Thyroid gland (tissue), 4 donors: ENCODE measurements around the gene PCDH1. TPM values are rescaled to one million over a fixed set of nuclear protein-coding genes. Genes with fewer than 3 reads are reported as not detected.

Experiments
- DNase-seq, 2 donors: peaks; one replicate each; pipeline ENCODE4 v3.0.0-alpha.2; 2019
- H3K27ac ChIP-seq, 3 donors: fragments of 200-600 bp; sonication (generic); 1 replicate in 2 of 3; 2 replicates in 1 of 3; pipeline ENCODE4 v1.5.1; 2016 to 2019; ENCODE audit warnings: mild to moderate bottlenecking in 1 of 3, moderate library complexity in 1 of 3
- H3K27me3 ChIP-seq: fragments of 200-600 bp; sonication (generic); one replicate; pipeline ENCODE4 v1.5.1; 2019
- H3K36me3 ChIP-seq, 2 donors: fragments of 200-600 bp; sonication (generic); one replicate each; pipeline ENCODE4 v1.5.1; 2016 to 2019
- H3K4me1 ChIP-seq, 2 donors: fragments of 200-600 bp; sonication (generic); one replicate each; pipeline ENCODE4 v1.5.1; 2017 to 2019
- H3K4me3 ChIP-seq, 3 donors: fragments of 200-600 bp; sonication (generic); replicated peaks in 1 of 3; 1 replicate in 2 of 3; 2 replicates in 1 of 3; pipeline ENCODE4 v1.5.1; 2016; ENCODE audit warnings: mild to moderate bottlenecking in 1 of 3
- H3K9me3 ChIP-seq: fragments of 200-600 bp; sonication (generic); one replicate; pipeline ENCODE4 v1.5.1; 2017
- POLR2A ChIP-seq, 2 donors: fragments of 450-650 bp; IDR thresholded peaks; one replicate each; pipeline ENCODE4 v1.6.1; 2017; ENCODE audit warnings: antibody characterized with exemption in 2 of 2, mild to moderate bottlenecking in 2 of 2, moderate library complexity in 1 of 2
- WGBS, 2 donors: methylation state at CpG; one replicate each; pipeline ENCODE4 v1.1.5; 2017; 5-methylcytosine and 5-hydroxymethylcytosine counted together
- intact Hi-C: fragments of 100-400 bp; cut with DNase I; formaldehyde crosslinking; loops from one replicate; pipeline ENCODE4 v1.15.1; 2023
- total RNA-seq, 4 donors: library from RNA; depleted of rRNA; stranded (reverse); fragments of >200 nt; gene quantifications; one replicate each; pipeline ENCODE4 v1.2.3, GENCODE V29; 2016
- TF ChIP-seq, protein P1 (sequence below), 6 experiments: fragments of 200-600 bp in 3 of 6; fragments of 450-650 bp in 3 of 6; sonication (generic) in 3 of 6; IDR thresholded peaks; one replicate each; pipeline ENCODE4 v1.5.1; 2016 to 2019; ENCODE audit warnings: antibody characterized with exemption in 6 of 6, mild to moderate bottlenecking in 2 of 6, inconsistent platforms in 1 of 6, moderate library complexity in 1 of 6

Gene PCDH1
- total RNA-seq, 4 donors from 2014 or later: 23.4 to 76.2 (median 37.5) TPM

DNA sequence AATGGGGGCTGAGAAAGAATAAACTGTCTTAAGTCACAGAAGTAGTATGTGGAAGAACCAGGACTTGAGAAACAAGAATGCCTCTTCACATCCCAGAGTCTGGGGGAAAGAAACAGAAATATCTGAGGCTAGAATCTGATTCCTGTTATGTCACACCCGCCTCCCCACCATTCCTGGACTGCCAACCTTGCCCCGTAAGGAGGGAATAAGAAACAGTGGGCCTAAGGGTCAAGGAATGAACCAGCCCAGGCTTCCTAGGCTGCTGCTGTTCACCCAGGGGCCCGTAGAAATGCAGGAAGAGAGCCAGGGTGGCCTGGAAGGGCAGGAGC lies 4.3 kb downstream of the PCDH1 start:
- H3K4me1 ChIP-seq: peaks cover 21 to 26% of the 10 kb centered on the region in 2 donors
- DNase-seq: no peak
- H3K36me3 ChIP-seq: no peaks in the 10 kb centered on the region
- H3K27me3 ChIP-seq: no peaks in the 10 kb centered on the region
- TF ChIP-seq POLR2A (IDR thresholded peaks at IDR 0.05): no peak
- TF ChIP-seq, protein P1, sequence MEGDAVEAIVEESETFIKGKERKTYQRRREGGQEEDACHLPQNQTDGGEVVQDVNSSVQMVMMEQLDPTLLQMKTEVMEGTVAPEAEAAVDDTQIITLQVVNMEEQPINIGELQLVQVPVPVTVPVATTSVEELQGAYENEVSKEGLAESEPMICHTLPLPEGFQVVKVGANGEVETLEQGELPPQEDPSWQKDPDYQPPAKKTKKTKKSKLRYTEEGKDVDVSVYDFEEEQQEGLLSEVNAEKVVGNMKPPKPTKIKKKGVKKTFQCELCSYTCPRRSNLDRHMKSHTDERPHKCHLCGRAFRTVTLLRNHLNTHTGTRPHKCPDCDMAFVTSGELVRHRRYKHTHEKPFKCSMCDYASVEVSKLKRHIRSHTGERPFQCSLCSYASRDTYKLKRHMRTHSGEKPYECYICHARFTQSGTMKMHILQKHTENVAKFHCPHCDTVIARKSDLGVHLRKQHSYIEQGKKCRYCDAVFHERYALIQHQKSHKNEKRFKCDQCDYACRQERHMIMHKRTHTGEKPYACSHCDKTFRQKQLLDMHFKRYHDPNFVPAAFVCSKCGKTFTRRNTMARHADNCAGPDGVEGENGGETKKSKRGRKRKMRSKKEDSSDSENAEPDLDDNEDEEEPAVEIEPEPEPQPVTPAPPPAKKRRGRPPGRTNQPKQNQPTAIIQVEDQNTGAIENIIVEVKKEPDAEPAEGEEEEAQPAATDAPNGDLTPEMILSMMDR (IDR thresholded peaks at IDR 0.05): no peak
- 76 to 90% methylated on average over 3 of the region's 3 CpGs for WGBS, 2 donors
- H3K4me3 ChIP-seq: no peak overlapping the region
- peak overlapping the region in 1 of 3 donors; percentile 46 for H3K27ac ChIP-seq
- H3K9me3 ChIP-seq: no peaks in the 10 kb centered on the region
- intact Hi-C loops: no loop called here

- no peak overlapping the region for H3K4me3 ChIP-seq
- DNase-seq: no peak
- H3K27me3 ChIP-seq: no peaks in the 10 kb centered on the region
- no peaks in the 10 kb centered on the region for H3K36me3 ChIP-seq
- TF ChIP-seq, protein P1 (IDR thresholded peaks at IDR 0.05): no peak
- no peak for TF ChIP-seq POLR2A (IDR thresholded peaks at IDR 0.05)
- no peaks in the 10 kb centered on the region for H3K9me3 ChIP-seq
- WGBS, 2 donors: 86 to 89% methylated on average over 15 of the region's 15 CpGs
- H3K4me1 ChIP-seq: peaks cover 18 to 24% of the 10 kb centered on the region in 2 donors
- H3K27ac ChIP-seq: no peak overlapping the region
- intact Hi-C loops: no loop called here
Observed at GRCh38 chr5:141872496-141873356, 5.5 kb downstream of the PCDH1 start.

DNA sequence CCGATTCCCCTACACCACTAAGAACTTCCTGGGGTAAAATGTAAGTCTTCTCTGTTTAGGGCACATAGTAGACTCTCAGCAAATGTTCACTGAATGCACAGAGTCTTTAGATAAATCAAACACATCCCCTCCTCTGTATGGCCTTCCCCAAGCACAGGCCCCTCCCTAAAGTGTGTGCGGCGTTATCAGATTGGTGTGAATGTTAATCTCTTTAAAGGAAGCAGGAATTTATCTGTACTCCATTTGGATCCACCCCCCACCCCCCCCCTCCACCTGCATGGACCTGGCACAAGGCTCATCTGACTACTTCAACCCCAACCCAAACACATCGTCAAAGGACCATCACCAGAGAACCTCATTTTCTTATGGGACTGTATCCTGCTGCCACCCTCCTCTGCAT lies 6.3 kb downstream of the PCDH1 start:
- Histone ChIP-seq H3K27ac (no peak overlapping the region), H3K4me3 (no peak overlapping the region), H3K9me3 (no peaks in the 10 kb centered on the region), H3K4me1 (peaks cover 11 to 25% of the 10 kb centered on the region in 2 donors), H3K27me3 (no peaks in the 10 kb centered on the region), H3K36me3 (no peaks in the 10 kb centered on the region)
- WGBS, 2 donors: 80 to 83% methylated on average over 4 of the region's 4 CpGs
- TF ChIP-seq POLR2A (IDR thresholded peaks at IDR 0.05): no peak
- TF ChIP-seq, protein P1 (IDR thresholded peaks at IDR 0.05): no peak
- no peak for DNase-seq
- intact Hi-C loops: no loop called here

- intact Hi-C loops: no loop called here
Observed at GRCh38 chr5:141870871-141871270, 7.3 kb downstream of the PCDH1 start.

GRCh38 chr5:141870228-141870627 lies 8.0 kb downstream of the PCDH1 start:
- WGBS, 2 donors: 63 to 80% methylated on average over 5 of the region's 5 CpGs

More at GRCh38 chr5:141870871-141871270, 7.3 kb downstream of the PCDH1 start:
- no peak overlapping the region for H3K4me3 ChIP-seq
- no peak overlapping the region for H3K27ac ChIP-seq
- H3K9me3 ChIP-seq: no peaks in the 10 kb centered on the region
- WGBS, 2 donors: 72 to 80% methylated on average over 4 of the region's 4 CpGs
- H3K36me3 ChIP-seq: no peaks in the 10 kb centered on the region
- TF ChIP-seq, protein P1 (IDR thresholded peaks at IDR 0.05): no peak
- no peak for TF ChIP-seq POLR2A (IDR thresholded peaks at IDR 0.05)
- no peaks in the 10 kb centered on the region for H3K27me3 ChIP-seq
- H3K4me1 ChIP-seq: peaks cover 11 to 34% of the 10 kb centered on the region in 2 donors
- no peak for DNase-seq

More at GRCh38 chr5:141870228-141870627, 8.0 kb downstream of the PCDH1 start:
- Histone ChIP-seq H3K27ac (no peak overlapping the region), H3K4me1 (peaks cover 12 to 34% of the 10 kb centered on the region in 2 donors), H3K9me3 (no peaks in the 10 kb centered on the region), H3K36me3 (peaks cover 0 to 3% of the 10 kb centered on the region in 2 donors), H3K4me3 (no peak overlapping the region), H3K27me3 (no peaks in the 10 kb centered on the region)
- peak in 1 of 2 donors; percentile 47 for DNase-seq
- intact Hi-C loops: no loop called here
- TF ChIP-seq POLR2A (IDR thresholded peaks at IDR 0.05): no peak
- TF ChIP-seq, protein P1 (IDR thresholded peaks at IDR 0.05): no peak
